ENCODE results near the gene DMD.

Gene DMD

GRCh38 chrX:31265383-31265782 is 1946.0 kb downstream of the DMD start:
- DNase-seq, result no peak

GRCh38 chrX:31260351-31260750 is 1951.0 kb downstream of the DMD start:
- DNase-seq, result no peak

DNA sequence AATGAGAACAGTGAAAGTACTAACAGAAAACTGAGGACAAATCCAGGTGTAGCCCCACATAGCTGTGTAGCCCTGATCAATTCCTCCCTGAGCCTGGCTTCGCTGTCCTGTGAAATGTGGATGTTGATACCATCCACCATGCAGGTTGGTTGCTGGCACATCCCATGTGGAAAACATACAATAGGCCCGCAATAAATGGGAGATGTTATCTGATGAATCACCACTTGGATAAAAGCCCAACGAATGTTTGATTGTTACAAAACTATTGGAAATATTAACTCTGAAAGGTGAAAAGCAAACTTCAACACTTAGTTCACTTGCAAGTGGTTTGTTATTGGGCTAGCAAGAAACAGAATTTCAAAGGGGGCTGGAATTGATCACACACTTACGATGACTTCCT is 1953.2 kb downstream of the DMD start:
- DNase-seq, result no peak

- DNase-seq, result no peak
Observed at GRCh38 chrX:31255310-31256033, 1955.9 kb downstream of the DMD start.

DNA sequence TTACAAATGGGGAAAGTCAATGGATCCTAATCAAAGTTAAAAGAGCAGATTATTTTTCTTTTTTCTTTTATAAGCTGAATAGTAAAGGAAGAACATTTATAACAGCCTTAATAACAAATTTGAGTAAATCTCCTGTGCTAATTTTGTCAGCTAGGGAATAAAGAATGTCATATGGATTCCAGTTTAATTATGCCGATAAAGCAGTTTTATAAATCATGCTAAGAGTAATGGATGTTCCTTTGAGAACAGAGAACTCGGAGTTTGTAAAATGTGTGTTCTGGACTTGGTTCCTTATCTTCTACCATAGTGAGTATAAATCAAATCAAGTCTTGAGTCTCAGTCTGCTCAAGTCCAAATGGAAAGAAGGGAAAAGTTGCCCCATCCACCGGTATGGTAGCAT is 1959.2 kb downstream of the DMD start:
- DNase-seq, result no peak

DNA sequence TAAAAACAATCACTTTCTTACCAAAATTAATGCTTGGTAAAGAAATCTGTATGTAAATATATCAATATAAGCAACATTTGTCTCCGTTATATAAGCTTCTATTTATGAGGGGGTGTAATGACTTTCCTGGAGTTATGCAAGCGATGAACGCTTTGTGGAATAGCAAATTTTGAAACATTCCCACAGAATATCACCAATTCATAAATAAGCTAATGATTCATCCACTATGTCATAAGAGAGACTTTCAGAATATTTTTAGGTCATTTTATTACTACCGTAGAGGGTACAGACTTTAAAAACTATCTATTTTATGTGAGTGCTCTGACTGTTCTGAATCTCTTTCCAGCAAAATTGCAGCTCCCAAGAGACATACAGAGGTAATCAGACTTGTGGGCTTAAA is 1960.0 kb downstream of the DMD start:
- DNase-seq, result no peak

GRCh38 chrX:31245714-31246113 is 1965.6 kb downstream of the DMD start:
- DNase-seq, result no peak

DNA sequence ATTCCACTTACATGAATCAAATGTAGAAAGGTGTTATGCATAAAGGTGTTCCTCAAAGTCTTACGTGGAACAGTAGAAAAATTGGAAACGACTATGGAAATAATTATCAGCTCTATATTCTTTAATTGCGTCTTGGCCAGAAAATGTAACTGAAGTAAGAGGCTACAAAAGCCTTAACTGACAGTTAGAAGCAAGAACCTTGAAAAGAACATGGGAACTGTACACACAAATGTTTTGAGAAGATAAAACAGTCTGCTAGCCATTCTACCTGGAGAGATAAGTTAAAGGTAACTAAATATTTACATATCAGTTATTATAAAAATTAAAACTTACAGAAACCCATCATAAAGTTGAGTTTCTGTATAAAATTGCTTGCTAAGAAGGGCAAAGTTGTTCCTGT is 1967.5 kb downstream of the DMD start:
- DNase-seq, result no peak

GRCh38 chrX:31240982-31241381 is 1970.4 kb downstream of the DMD start:
- no peak for DNase-seq

DNA sequence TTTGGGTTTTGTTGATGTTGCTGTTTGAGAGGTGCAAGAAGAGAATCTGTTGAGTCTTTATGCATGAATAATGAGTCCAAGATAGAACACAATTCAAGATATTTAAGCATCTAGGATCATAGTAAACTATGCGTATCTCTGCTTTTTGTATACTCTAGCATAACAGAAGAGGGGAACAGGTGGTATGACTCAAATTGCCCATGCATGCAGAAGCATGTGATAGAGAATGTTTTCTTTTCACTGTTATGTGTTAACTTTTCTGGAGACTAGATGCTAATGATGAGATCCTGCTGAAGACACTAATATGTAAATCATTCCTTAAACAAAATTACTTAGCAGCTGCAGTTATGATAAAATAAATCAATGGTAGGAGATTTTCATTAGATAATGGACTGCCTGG is 1974.2 kb downstream of the DMD start:
- DNase-seq, result no peak

- DNase-seq, result no peak
Observed at GRCh38 chrX:31236231-31236630, 1975.1 kb downstream of the DMD start.

DNA sequence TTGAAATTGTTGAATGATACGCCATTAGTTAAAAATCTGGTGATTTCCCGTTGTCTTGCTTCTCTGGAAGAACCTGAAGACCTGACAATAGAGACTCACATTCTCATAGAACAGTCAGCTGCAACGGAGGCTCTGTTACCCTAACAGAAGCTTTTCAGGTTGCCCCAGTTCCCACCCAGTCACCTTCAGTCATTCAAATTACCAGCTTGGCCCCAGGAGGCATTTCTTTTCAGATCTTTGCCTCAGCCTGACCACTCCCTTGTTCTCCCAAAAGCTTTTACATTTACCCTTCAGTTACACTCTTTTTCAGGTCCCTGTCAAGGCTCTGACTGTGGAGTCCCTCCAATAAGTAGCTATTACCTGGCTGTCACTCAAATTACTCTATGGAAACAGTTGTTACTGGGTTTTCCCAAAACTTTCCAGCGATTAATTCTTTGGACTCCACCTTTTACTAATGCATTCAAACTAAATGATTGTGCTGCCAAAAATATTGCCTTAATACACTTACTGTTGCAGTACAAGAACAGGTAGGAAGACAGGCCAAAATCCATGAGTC is 1977.3 kb downstream of the DMD start:
- DNase-seq, result no peak

GRCh38 chrX:31232506-31232905 is 1978.8 kb downstream of the DMD start:
- no peak for DNase-seq

- DNase-seq, result peak; percentile 30 to 44
Observed at GRCh38 chrX:31228909-31229308, 1982.4 kb downstream of the DMD start.

DNA sequence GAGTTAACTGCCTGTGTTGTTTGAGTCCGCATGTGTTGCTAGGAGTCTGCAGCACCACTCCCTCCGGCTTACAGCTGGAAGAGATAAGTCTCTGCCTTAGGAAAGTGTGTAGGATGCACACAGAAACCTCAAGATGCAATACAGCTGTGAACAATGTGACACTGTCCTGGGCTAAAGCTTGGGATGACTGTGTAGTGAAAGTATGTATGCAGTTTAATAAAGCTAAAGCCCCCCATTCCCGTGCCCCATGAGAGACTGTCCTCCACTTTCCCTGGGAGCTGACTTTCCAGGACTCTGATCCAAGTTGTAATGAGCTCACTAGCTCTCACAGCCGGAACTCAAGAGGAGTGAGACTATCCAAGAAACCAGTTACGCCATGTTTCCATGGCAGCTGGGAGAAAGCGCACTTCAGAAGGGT is 1982.9 kb downstream of the DMD start:
- DNase-seq, result no peak

- DNase-seq, result no peak
Observed at GRCh38 chrX:31227250-31227649, 1984.1 kb downstream of the DMD start.

DNA sequence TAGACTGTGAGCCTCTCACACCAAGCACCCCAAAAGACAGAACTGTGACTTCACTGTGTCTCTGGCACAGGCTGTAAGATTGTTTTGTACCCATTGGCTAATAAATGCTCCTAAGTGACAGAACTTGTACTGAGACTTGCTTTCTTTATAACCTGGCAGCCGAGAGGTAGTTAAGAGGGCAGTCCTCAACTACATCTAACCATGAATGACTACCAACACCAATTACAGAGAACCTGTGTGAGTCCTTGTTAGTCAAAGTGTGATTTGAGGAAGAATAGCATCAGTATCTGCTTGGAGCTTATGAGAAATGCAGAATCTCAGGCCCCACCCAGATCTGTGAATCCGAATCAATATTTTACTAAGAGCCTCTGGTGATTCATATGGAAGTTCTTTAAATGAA is 1985.5 kb downstream of the DMD start:
- DNase-seq, result no peak

- no peak for DNase-seq
Observed at GRCh38 chrX:31224381-31225012, 1986.9 kb downstream of the DMD start.

DNA sequence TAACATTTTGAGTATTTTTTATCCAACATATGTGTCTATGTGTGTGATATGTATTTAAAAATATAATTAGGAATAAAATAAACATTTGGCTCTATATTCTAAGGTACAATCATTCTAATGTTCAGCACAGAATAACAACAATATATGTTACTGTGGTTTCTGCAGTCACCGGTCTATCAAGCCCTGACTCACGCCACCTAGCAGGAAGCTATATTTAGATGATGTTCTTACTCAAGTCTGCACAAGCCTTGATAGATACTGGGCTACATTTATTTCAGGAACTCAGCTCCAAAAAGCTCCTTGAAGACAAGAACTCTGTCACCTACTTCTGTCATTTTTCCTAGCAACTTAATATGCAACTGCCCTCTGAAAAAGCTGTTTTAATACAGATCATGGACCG is 1987.5 kb downstream of the DMD start:
- peak in 1 of 2 donors; percentile 2 for DNase-seq

- no peak for DNase-seq
Observed at GRCh38 chrX:31222946-31223345, 1988.4 kb downstream of the DMD start.

GRCh38 chrX:31219174-31219573 is 1992.2 kb downstream of the DMD start:
- no peak for DNase-seq

DNA sequence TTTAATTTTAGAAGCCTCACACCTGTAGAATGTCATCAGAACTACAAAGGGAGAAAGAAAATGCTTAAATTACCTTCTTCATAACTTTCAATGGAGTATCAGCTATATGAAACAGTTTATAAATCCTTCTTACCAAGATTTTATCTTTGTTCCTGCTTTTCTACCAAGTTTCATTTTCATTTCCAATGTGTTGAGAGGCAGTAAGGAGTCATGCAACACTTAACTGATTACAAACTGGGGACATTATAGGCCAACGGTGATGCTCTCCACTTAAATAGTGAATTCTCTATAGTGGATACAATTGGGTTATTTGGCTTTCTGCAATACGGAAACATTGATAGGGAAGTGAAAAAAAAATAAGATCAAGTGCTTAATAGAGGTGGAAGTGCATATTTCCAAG is 1994.3 kb downstream of the DMD start:
- DNase-seq, result no peak

DNA sequence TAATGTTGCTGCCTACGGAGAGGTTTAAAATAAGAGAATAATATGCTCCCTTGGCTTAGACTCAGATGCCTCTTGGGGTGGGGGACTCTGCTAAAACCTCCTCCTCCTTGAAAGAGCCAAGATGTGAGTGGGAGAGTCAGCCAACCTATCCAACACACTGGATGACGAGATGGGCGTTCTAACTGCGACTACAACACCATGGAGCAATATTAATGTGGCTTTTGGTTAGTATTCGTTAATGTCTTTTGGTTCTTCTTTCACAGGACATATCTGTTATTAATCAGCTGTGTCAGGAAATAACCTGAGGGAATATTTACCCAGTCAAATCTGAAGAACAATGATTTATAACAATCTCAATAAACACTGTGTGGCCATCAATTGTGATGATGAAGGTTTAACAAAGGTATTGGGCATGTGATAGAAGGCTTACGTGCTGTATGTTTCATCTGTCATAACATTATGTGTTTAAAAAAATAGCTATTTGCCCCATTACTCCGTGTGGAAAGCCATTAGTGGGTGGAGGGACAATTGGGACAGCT is 1996.0 kb downstream of the DMD start:
- DNase-seq, result no peak

DNA sequence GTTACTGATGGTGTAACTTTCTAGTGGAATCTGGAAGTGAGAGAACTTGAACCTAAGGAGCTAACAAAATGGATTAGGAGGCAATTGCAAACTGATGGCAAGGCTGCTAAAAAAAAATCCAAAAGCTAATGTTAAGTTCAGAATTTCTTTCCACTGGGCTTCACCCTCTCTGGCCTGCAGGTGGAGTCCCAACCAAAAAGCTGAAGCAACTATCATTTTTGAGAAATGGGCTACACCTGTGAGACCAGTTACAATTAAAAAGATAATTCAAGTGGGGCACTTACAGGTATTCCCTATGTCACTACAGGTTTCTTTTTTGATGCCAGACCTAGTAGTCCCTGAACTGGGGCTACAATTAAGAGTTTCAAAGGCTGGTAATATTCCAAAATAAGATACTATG is 1997.4 kb downstream of the DMD start:
- DNase-seq, result peak in 1 of 2 donors; percentile 2

Data from inflammatory macrophage (primary cell).